HepG2 (cell line): ENCODE data around the gene LRIG1.

Source experiments
- NFYB ChIP-seq: sonication (generic); formaldehyde crosslinking; IDR thresholded peaks from 2 replicates; pipeline ENCODE4 v1.4.0; 2020; ENCODE audit warnings: missing genetic modification reagents
- ZNF850 ChIP-seq: sonication (generic); formaldehyde crosslinking; conservative IDR thresholded peaks from 2 replicates; pipeline ENCODE4 v1.9.0; 2021; ENCODE audit warnings: mild to moderate bottlenecking, missing genetic modification reagents
- ZNF883 ChIP-seq: sonication (generic); formaldehyde crosslinking; IDR thresholded peaks from 2 replicates; pipeline ENCODE4 v1.5.1; 2020; ENCODE audit warnings: mild to moderate bottlenecking, missing genetic modification reagents; ENCODE audit errors: not compliant biosample characterization
- TF ChIP-seq, protein P1 (sequence below): sonication (generic); formaldehyde crosslinking; IDR thresholded peaks from 2 replicates; pipeline ENCODE4 v1.5.0; 2020; ENCODE audit warnings: mild to moderate bottlenecking, missing genetic modification reagents, moderate library complexity
- TF ChIP-seq, protein P2 (sequence below): sonication (generic); formaldehyde crosslinking; IDR thresholded peaks from 2 replicates; pipeline ENCODE4 v1.5.0; 2020; ENCODE audit warnings: missing genetic modification reagents

DNA sequence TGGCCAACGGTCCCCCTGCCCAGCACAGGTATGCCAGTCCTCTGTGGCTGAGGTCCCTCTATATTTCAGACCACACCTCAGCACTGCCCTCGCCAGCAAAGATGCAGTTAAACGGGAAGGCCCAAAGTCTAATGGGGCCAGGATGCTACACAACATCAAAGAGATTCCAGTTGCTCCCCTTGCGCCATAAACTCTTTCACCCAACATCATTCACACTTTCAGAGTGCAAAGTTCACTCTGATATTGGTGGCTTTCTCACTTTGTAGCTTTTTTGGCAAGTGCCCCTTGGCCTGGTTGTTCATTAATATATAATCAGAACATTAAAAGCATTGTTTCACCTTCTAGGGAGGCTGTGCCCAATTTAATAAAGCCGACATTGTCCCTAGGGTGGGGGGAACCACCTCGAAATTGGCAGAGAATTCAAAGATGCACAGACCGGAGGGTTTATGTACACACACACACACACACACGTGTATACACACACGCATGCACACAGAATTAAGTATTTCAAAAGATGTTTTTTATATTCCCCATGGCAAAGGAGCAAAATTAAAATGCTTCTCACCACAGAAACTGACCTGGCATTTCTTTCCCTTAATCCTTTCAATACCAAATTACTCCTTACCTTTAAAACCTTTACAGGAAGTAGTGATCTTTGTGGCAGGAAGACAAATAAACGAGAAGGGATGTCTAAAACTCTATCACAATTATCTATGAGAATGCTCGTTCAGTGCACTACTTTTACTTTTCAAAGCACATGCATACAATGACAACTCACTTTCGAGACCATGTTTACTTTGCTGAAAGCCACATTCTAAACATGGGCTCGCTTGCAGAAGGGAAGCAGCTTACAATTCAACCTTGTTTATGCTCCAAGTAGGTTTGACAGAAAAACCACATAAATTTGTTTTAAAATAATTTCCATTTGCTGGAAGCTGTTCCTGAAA is 19.5 kb downstream of the LRIG1 start:
- TF ChIP-seq, protein P1, sequence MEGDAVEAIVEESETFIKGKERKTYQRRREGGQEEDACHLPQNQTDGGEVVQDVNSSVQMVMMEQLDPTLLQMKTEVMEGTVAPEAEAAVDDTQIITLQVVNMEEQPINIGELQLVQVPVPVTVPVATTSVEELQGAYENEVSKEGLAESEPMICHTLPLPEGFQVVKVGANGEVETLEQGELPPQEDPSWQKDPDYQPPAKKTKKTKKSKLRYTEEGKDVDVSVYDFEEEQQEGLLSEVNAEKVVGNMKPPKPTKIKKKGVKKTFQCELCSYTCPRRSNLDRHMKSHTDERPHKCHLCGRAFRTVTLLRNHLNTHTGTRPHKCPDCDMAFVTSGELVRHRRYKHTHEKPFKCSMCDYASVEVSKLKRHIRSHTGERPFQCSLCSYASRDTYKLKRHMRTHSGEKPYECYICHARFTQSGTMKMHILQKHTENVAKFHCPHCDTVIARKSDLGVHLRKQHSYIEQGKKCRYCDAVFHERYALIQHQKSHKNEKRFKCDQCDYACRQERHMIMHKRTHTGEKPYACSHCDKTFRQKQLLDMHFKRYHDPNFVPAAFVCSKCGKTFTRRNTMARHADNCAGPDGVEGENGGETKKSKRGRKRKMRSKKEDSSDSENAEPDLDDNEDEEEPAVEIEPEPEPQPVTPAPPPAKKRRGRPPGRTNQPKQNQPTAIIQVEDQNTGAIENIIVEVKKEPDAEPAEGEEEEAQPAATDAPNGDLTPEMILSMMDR, result peak; percentile 19; the same call in 1 of the 2 replicates
- TF ChIP-seq ZNF883 (CRISPR knock-in tag) (no peak), ZNF850 (CRISPR knock-in tag) (no peak), NFYB (0 out of 2 replicates have a peak, but pooled peaks have one; percentile 18)
- TF ChIP-seq, protein P2, sequence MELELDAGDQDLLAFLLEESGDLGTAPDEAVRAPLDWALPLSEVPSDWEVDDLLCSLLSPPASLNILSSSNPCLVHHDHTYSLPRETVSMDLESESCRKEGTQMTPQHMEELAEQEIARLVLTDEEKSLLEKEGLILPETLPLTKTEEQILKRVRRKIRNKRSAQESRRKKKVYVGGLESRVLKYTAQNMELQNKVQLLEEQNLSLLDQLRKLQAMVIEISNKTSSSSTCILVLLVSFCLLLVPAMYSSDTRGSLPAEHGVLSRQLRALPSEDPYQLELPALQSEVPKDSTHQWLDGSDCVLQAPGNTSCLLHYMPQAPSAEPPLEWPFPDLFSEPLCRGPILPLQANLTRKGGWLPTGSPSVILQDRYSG (CRISPR knock-in tag), result no peak
